Cardiac muscle cell (in vitro differentiated cells and primary cell): ENCODE data around the gene SPATA31E1. TPM values are rescaled to one million over a fixed set of nuclear protein-coding genes. Genes with fewer than 3 reads are reported as not detected.

Source experiments
- DNase-seq, 2 donors: peaks; one replicate each; pipeline versions ENCODE4 v3.0.0 to v3.0.0-alpha.2; 2010 to 2017; ENCODE audit warnings: low read depth in 1 of 2, low spot score in 1 of 2
- H3K27ac ChIP-seq: fragments of 200-600 bp; sonication (generic); 2 replicates; pipeline ENCODE4 v1.5.1; 2016
- H3K27me3 ChIP-seq: fragments of 200-600 bp; sonication (generic); 2 replicates; pipeline ENCODE4 v1.6.0; 2016; ENCODE audit warnings: control low read depth
- H3K36me3 ChIP-seq: fragments of 200-600 bp; sonication (generic); 2 replicates; pipeline ENCODE4 v1.5.1; 2016; ENCODE audit warnings: control low read depth
- H3K4me1 ChIP-seq: fragments of 200-600 bp; sonication (generic); 2 replicates; pipeline ENCODE4 v1.8.1; 2017; ENCODE audit warnings: low read depth, mild to moderate bottlenecking, mixed run types
- H3K4me3 ChIP-seq: fragments of 200-600 bp; sonication (generic); 2 replicates; pipeline ENCODE4 v1.5.1; 2016; ENCODE audit warnings: mild to moderate bottlenecking
- H3K9me3 ChIP-seq: fragments of 200-600 bp; sonication (generic); 2 replicates; pipeline ENCODE4 v1.5.1; 2017; ENCODE audit warnings: low read depth, mild to moderate bottlenecking, control low read depth
- CTCF ChIP-seq: IDR thresholded peaks from 2 replicates; pipeline ENCODE4 v1.5.1; 2012; ENCODE audit warnings: low read depth, mild to moderate bottlenecking, low read length
- polyA plus RNA-seq: library from polyadenylated mRNA; unstranded; fragments of >200 nt; fragmentation: Nextera tagmentation; extraction: Ambion mirVana; gene quantifications from 2 replicates; pipeline ENCODE4 v1.2.1, GENCODE V29; 2016
- total RNA-seq: library from RNA; depleted of rRNA; stranded (reverse); fragments of >200 nt; gene quantifications from 2 replicates; pipeline ENCODE4 v1.2.3, GENCODE V29; 2016

The SPATA31E1 gene
- not detected in 2 replicates for total RNA-seq
- not detected in 2 replicates for polyA plus RNA-seq

GRCh38 chr9:87882627-87883026, at the start of gene SPATA31E1:
TSS of gene SPATA31E1 (plus strand) at chr9:87882877. CDS start at chr9:87882892, 15 bp downstream.
- no peaks in the 10 kb centered on the region for H3K4me1 ChIP-seq
- H3K4me3 ChIP-seq: no peak within 1 kb of the TSS
- DNase-seq: no peak
- H3K36me3 ChIP-seq: no peaks in the 10 kb centered on the region
- TF ChIP-seq CTCF: no peak
- no peaks in the 10 kb centered on the region for H3K9me3 ChIP-seq
- H3K27me3 ChIP-seq: no peaks in the 10 kb centered on the region
- H3K27ac ChIP-seq: no peak within 1 kb of the TSS

GRCh38 chr9:87834357-87834756, 48.3 kb upstream of the SPATA31E1 start:
- TF ChIP-seq CTCF: peak; percentile 20
- peak; percentile 7 to 11 for DNase-seq
- H3K4me3 ChIP-seq: no peak overlapping the region

GRCh38 chr9:87836536-87836935, 46.1 kb upstream of the SPATA31E1 start:
- no peak for DNase-seq
- no peaks in the 10 kb centered on the region for H3K4me1 ChIP-seq
- no peaks in the 10 kb centered on the region for H3K36me3 ChIP-seq
- no peaks in the 10 kb centered on the region for H3K9me3 ChIP-seq
- no peak overlapping the region for H3K27ac ChIP-seq
- no peak for TF ChIP-seq CTCF
- no peaks in the 10 kb centered on the region for H3K27me3 ChIP-seq
- no peak overlapping the region for H3K4me3 ChIP-seq

More at GRCh38 chr9:87834357-87834756, 48.3 kb upstream of the SPATA31E1 start:
- Histone ChIP-seq H3K4me1 (no peaks in the 10 kb centered on the region), H3K36me3 (no peaks in the 10 kb centered on the region), H3K27me3 (no peaks in the 10 kb centered on the region), H3K27ac (no peak overlapping the region), H3K9me3 (no peaks in the 10 kb centered on the region)

- H3K4me3 ChIP-seq: no peak overlapping the region
- no peaks in the 10 kb centered on the region for H3K4me1 ChIP-seq
- H3K27ac ChIP-seq: no peak overlapping the region
- H3K27me3 ChIP-seq: no peaks in the 10 kb centered on the region
- peak in 1 of 2 donors; percentile 40 for DNase-seq
- no peaks in the 10 kb centered on the region for H3K36me3 ChIP-seq
- TF ChIP-seq CTCF: no peak
- H3K9me3 ChIP-seq: no peaks in the 10 kb centered on the region
These were observed 45.5 kb upstream of the SPATA31E1 start for GRCh38 chr9:87836951-87837705.

GRCh38 chr9:87840134-87840533, 42.5 kb upstream of the SPATA31E1 start:
- Histone ChIP-seq H3K9me3 (no peaks in the 10 kb centered on the region), H3K36me3 (no peaks in the 10 kb centered on the region), H3K27me3 (no peaks in the 10 kb centered on the region), H3K27ac (no peak overlapping the region), H3K4me3 (no peak overlapping the region), H3K4me1 (no peaks in the 10 kb centered on the region)
- no peak for DNase-seq
- no peak for TF ChIP-seq CTCF
